GM10248 (cell line): ENCODE data around the gene TSNAXIP1.

Experiments used
- CTCF ChIA-PET: fragments of 300-600 bp; sonication (Branson Sonifier 250); formaldehyde crosslinking; extraction: SDS; loops from one replicate; lab custom pipeline; 2021; ENCODE audit warnings: antibody characterized with exemption; lab: Yijun Ruan, JAX
- POLR2A ChIA-PET: fragments of 350-650 bp; sonication (Branson Sonifier 250); formaldehyde crosslinking; extraction: SDS; loops from one replicate; lab custom pipeline; 2020; ENCODE audit warnings: antibody characterized with exemption; lab: Yijun Ruan, JAX
- DNase-seq: peaks from one replicate; pipeline ENCODE4 v3.0.0; 2012; ENCODE audit errors: extremely low spot score
- CTCF ChIP-seq: IDR thresholded peaks from 2 replicates; pipeline ENCODE4 v1.5.1; 2012; ENCODE audit warnings: mild to moderate bottlenecking, low read depth; ENCODE audit errors: extremely low read depth, missing control alignments, control extremely low read depth

The TSNAXIP1 gene

GRCh38 chr16:67762385-67762784 lies 44.3 kb upstream of the TSNAXIP1 start:
- TF ChIP-seq CTCF: no peak
- CTCF ChIA-PET: interaction anchor here (1.4 to 1.7 kb wide), 2 partner anchors 47 to 242 kb away, joined by 4 to 6 read pairs; no protein-coding TSS in a partner anchor
- POLR2A ChIA-PET: no interaction called here
- DNase-seq: no peak

DNA sequence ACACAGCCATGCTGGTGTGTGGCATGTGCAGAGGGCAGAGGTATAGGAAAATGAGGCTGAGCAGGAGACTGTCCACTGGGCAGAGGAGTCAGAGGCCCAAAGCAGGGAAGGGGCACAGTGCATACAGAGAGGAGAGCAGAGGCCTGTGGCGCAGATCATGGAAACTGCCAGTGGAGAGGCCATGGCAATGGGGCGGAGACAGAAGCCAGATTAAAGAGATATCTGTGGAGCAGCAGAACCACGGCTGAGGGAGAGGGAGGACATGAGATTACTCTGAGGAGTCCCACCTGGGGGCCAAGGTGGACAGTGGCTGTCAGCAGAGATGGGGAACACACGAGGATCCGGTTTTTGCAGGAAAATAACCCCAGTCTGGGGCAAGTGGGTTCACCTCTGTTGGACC lies 43.6 kb upstream of the TSNAXIP1 start:
- POLR2A ChIA-PET: no interaction called here
- CTCF ChIA-PET: interaction anchor here (1.7 kb wide), 1 partner anchor 242 kb away, joined by 6 read pairs; no protein-coding TSS in a partner anchor
- no peak for DNase-seq
- TF ChIP-seq CTCF: no peak

- ChIA-PET CTCF (no interaction called here), POLR2A (no interaction called here)
- TF ChIP-seq CTCF: no peak
- DNase-seq: no peak
Observed at GRCh38 chr16:67764158-67764667, 42.5 kb upstream of the TSNAXIP1 start.

- TF ChIP-seq CTCF: no peak
- CTCF ChIA-PET: interaction anchor here (0.8 to 1.7 kb wide), 3 partner anchors 11 to 94 kb away, joined by 3 to 4 read pairs (median 3); no protein-coding TSS in a partner anchor
- POLR2A ChIA-PET: no interaction called here
- DNase-seq: no peak
Observed at GRCh38 chr16:67766291-67766690, 40.4 kb upstream of the TSNAXIP1 start.

- DNase-seq: no peak
- CTCF ChIA-PET: interaction anchor here (0.8 to 2.4 kb wide), 3 partner anchors 9 to 12 kb away, joined by 4 to 8 read pairs (median 6); no protein-coding TSS in a partner anchor
- TF ChIP-seq CTCF: no peak
- POLR2A ChIA-PET: interaction anchor here (0.6 kb wide), 1 partner anchor 12 kb away, joined by 5 read pairs; no protein-coding TSS in a partner anchor
Observed at GRCh38 chr16:67767953-67768352, 38.7 kb upstream of the TSNAXIP1 start.

DNA sequence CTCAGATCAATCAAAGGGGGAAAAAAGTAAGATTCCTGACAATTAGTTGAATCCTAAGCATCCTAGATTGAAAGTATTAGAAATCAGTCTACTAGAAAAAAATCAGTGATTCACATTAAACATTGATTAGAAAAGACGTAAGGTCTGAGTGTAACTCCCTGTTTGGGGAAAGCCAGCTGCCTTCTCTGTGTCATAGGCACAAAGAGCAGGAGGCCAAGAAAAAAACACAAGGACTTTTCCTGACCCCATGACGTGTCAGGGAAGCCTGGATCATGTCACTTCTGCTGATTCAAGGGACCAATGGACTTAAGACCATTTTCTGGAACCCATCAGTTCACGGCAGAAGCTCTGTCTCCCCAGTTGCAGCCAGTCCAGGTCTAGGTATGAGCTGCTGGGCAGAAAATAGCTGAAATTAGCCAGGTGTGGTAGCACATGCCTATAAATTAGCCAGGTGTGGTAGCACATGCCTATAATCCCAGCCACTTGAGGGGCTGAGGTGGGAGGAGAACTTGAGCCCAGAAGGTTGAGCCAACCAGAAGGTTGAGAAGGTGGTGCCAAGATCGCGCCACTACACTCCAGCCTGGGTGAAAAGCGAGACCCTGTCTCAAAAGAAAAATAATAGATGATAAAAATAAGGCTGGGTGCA lies 36.2 kb upstream of the TSNAXIP1 start:
- TF ChIP-seq CTCF: no peak
- ChIA-PET CTCF (interaction anchor here (1.2 to 2.8 kb wide), 6 partner anchors 9 to 99 kb away, joined by 3 to 9 read pairs (median 3); no protein-coding TSS in a partner anchor), POLR2A (no interaction called here)
- DNase-seq: no peak
